Endothelial cell of umbilical vein (primary cell): ENCODE results near the gene PLP2. TPM values are rescaled to one million over a fixed set of nuclear protein-coding genes. Genes with fewer than 3 reads are reported as not detected.
"Not testable (repeated sequence)": the region's sequence is repeated elsewhere in the genome, so short reads cannot be mapped to it uniquely, and the experiment has no call there.

Source experiments
- BruUV-seq: library from RNA; stranded (reverse); fragments of 400-500 nt; replicated peaks from 2 replicates; lab custom pipeline; 2021; lab: Mats Ljungman, UMichigan
- CTCF ChIA-PET: fragments of 300-600, 350-600 bp; sonication (Branson Sonifier 250); formaldehyde crosslinking; loops from one replicate; lab custom pipeline; 2021; ENCODE audit warnings: antibody characterized with exemption, inconsistent platforms; lab: Charles Lee
- POLR2A ChIA-PET: fragments of 300-600, 350-600 bp; sonication (Branson Sonifier 250); formaldehyde crosslinking; loops from one replicate; lab custom pipeline; 2021; ENCODE audit warnings: antibody characterized with exemption, inconsistent platforms; lab: Charles Lee
- DNase-seq: peaks from one replicate; pipeline ENCODE4 v3.0.0-alpha.2; 2011; ENCODE audit warnings: low read depth, low spot score
- FAIRE-seq: peaks from 2 replicates; lab custom pipeline; 2011; peaks lifted over from hg19 to GRCh38; lab: Jason Lieb, UNC
- H2AFZ ChIP-seq: 2 replicates; pipeline ENCODE4 v1.6.0; 2012; ENCODE audit warnings: low read depth, low read length, control low read depth, inconsistent platforms
- H3K27ac ChIP-seq: 2 replicates; pipeline ENCODE4 v1.5.1; 2011; ENCODE audit warnings: low read depth, mild to moderate bottlenecking, control low read depth, low read length, moderate library complexity; ENCODE audit not compliant: insufficient read depth
- H3K27me3 ChIP-seq, 2 experiments: 2 replicates each; pipeline versions ENCODE4 v1.6.0 to v1.6.1; 2011; ENCODE audit warnings: low read length in 2 of 2, mixed read lengths in 1 of 2; ENCODE audit not compliant: control insufficient read depth in 2 of 2, insufficient read depth in 2 of 2
- H3K36me3 ChIP-seq, 2 experiments: 2 replicates in 1 of 2; 3 replicates in 1 of 2; pipeline ENCODE4 v1.5.1; 2011; ENCODE audit warnings: low read length in 2 of 2, mild to moderate bottlenecking in 1 of 2, moderate library complexity in 1 of 2; ENCODE audit not compliant: control insufficient read depth in 2 of 2, insufficient read depth in 2 of 2; ENCODE audit errors: extremely low read depth in 1 of 2
- H3K4me1 ChIP-seq: 3 replicates; pipeline ENCODE4 v1.5.1; 2011; ENCODE audit warnings: mild to moderate bottlenecking, low read length; ENCODE audit not compliant: control insufficient read depth, insufficient read depth; ENCODE audit errors: extremely low read depth
- H3K4me2 ChIP-seq: 2 replicates; pipeline ENCODE4 v1.6.1; 2011; ENCODE audit warnings: low read length, control low read depth, mixed read lengths; ENCODE audit not compliant: insufficient read depth
- H3K4me3 ChIP-seq, 3 experiments: fragments of 200-600 bp in 1 of 3; sonication (generic), shearing (Covaris generic) in 1 of 3; replicated peaks in 1 of 3; 2 replicates each; pipeline ENCODE4 v1.5.1; 2011 to 2016; ENCODE audit warnings: control low read depth in 3 of 3, low read length in 3 of 3, mild to moderate bottlenecking in 2 of 3, inconsistent platforms in 1 of 3, low read depth in 1 of 3, moderate library complexity in 1 of 3; ENCODE audit not compliant: insufficient read depth in 1 of 3
- H3K79me2 ChIP-seq: 2 replicates; pipeline ENCODE4 v1.6.0; 2012; ENCODE audit warnings: low read length, inconsistent platforms; ENCODE audit not compliant: control insufficient read depth, insufficient read depth
- H3K9ac ChIP-seq: replicated peaks from 2 replicates; pipeline ENCODE3; 2011; ENCODE audit warnings: low read length, control low read depth; ENCODE audit not compliant: insufficient read depth; ENCODE audit errors: extremely low read depth
- H3K9me1 ChIP-seq: replicated peaks from 3 replicates; pipeline ENCODE4 v1.6.0; 2011; ENCODE audit warnings: mild to moderate bottlenecking, low read length; ENCODE audit not compliant: control insufficient read depth, insufficient read depth; ENCODE audit errors: extremely low read depth
- H3K9me3 ChIP-seq: replicated peaks from 2 replicates; pipeline ENCODE4 v1.5.1; 2012; ENCODE audit warnings: low read length, inconsistent platforms; ENCODE audit not compliant: control insufficient read depth, insufficient read depth
- H4K20me1 ChIP-seq: replicated peaks from 2 replicates; pipeline ENCODE3; 2011; ENCODE audit warnings: mild to moderate bottlenecking, low read length; ENCODE audit not compliant: control insufficient read depth, insufficient read depth; ENCODE audit errors: extremely low read depth
- CTCF ChIP-seq, 2 donors: IDR thresholded peaks; 1 replicate in 1 of 2; 2 replicates in 1 of 2; pipeline ENCODE4 v1.5.1; 2011; ENCODE audit warnings: low read length in 2 of 2, mild to moderate bottlenecking in 2 of 2, moderate library complexity in 2 of 2, control low read depth in 1 of 2, inconsistent platforms in 1 of 2, low read depth in 1 of 2; ENCODE audit not compliant: insufficient read depth in 1 of 2; ENCODE audit errors: extremely low read depth in 1 of 2
- EZH2 ChIP-seq: IDR thresholded peaks from 2 replicates; pipeline ENCODE4 v1.6.1; 2012; ENCODE audit warnings: borderline replicate concordance, low read depth, mild to moderate bottlenecking, moderate library complexity, low read length, inconsistent platforms; ENCODE audit not compliant: severe bottlenecking
- FOS ChIP-seq: IDR thresholded peaks from 2 replicates; pipeline ENCODE4 v1.6.1; 2011; ENCODE audit warnings: mild to moderate bottlenecking, low read length, moderate library complexity, borderline replicate concordance; ENCODE audit not compliant: insufficient read depth
- GATA2 ChIP-seq: IDR thresholded peaks from 2 replicates; pipeline ENCODE4 v1.7.0; 2011; ENCODE audit warnings: low read depth, mild to moderate bottlenecking, moderate library complexity, mixed read lengths, low read length; ENCODE audit not compliant: insufficient read length, insufficient read depth
- JUN ChIP-seq: IDR thresholded peaks from 2 replicates; pipeline ENCODE4 v1.6.1; 2011; ENCODE audit warnings: borderline replicate concordance, low read depth; ENCODE audit not compliant: insufficient read length, insufficient read depth
- MAX ChIP-seq: IDR thresholded peaks from 2 replicates; pipeline ENCODE4 v1.6.1; 2011; ENCODE audit not compliant: insufficient read depth, insufficient read length
- MYC ChIP-seq: IDR thresholded peaks from one replicate; pipeline ENCODE4 v1.6.1; 2011; ENCODE audit warnings: mild to moderate bottlenecking, low read depth, low read length
- POLR2A ChIP-seq: IDR thresholded peaks from 2 replicates; pipeline ENCODE4 v1.6.1; 2012; ENCODE audit warnings: low read depth, mild to moderate bottlenecking, control low read depth, low read length
- POLR2AphosphoS5 ChIP-seq: IDR thresholded peaks from 2 replicates; pipeline ENCODE4 v1.6.1; 2012; ENCODE audit warnings: low read depth, mild to moderate bottlenecking, control low read depth, low read length, moderate library complexity; ENCODE audit not compliant: insufficient read depth
- dilution Hi-C: fragments of 300-500 bp; cut with MboI; formaldehyde crosslinking; loops from one replicate; pipeline ENCODE4 v1.15.0; 2019; ENCODE audit warnings: low sequenced_read_pairs; ENCODE audit not compliant: extremely low pct_ligation_motif_present
- intact Hi-C: fragments of 100-400 bp; cut with micrococcal nuclease; formaldehyde crosslinking; loops from one replicate; pipeline ENCODE4 v1.10.0; 2022
- polyA plus RNA-seq, 4 experiments: library from polyadenylated mRNA; depleted of rRNA in 3 of 4; stranded (reverse) in 3 of 4; unstranded in 1 of 4; fragments of >200 nt; gene quantifications; 2 replicates each; pipeline versions ENCODE4 v1.2.1 to v1.2.3, GENCODE V29; 2011 to 2012; ENCODE audit warnings: missing spikeins in 1 of 4
- total RNA-seq: library from RNA; stranded (reverse); gene quantifications from 2 replicates; pipeline ENCODE4 v1.2.3, GENCODE V29; 2021

Gene PLP2
- total and polyA plus RNA-seq, 2 donors (not counting 3 experiments of a cell fraction or from before 2014, with no cell fraction given), result 153 to 277 TPM

- peak overlapping the region in 1 of 3 experiments; percentile 95 for H3K4me3 ChIP-seq
- no peaks in the 10 kb centered on the region for H3K27me3 ChIP-seq
- peak overlapping the region; percentile 45 for H3K4me2 ChIP-seq
- peak overlapping the region; percentile 93 for H3K9ac ChIP-seq
- no peak overlapping the region for H3K27ac ChIP-seq
- no peak overlapping the region for H2AFZ ChIP-seq
- TF ChIP-seq CTCF (IDR thresholded peaks at IDR 0.05; ENCODE audit: extremely low read depth in 1 of 2, insufficient read depth in 1 of 2, low read depth in 1 of 2, low read length in 2 of 2), result no peak
- no peak for TF ChIP-seq POLR2A
- no peak for TF ChIP-seq EZH2
- no peak for TF ChIP-seq JUN
- TF ChIP-seq POLR2AphosphoS5, result no peak
- TF ChIP-seq MAX, result no peak
- no peak for TF ChIP-seq MYC
- no peak for TF ChIP-seq GATA2
- no peak for TF ChIP-seq FOS
- dilution Hi-C loops (no loop called here), intact Hi-C loops (no loop called here)
- peaks cover 0 to 8% of the 10 kb centered on the region in 2 experiments for H3K36me3 ChIP-seq
- DNase-seq (no peak), FAIRE-seq (no peak)
- POLR2A ChIA-PET, result no interaction called here
- CTCF ChIA-PET, result no interaction called here
- peaks cover 5% of the 10 kb centered on the region for H3K4me1 ChIP-seq
- H3K9me1 ChIP-seq, result no peaks in the 10 kb centered on the region
- BruUV-seq, result no TSS peak
- no peaks in the 10 kb centered on the region for H3K9me3 ChIP-seq
- no peaks in the 10 kb centered on the region for H4K20me1 ChIP-seq
- H3K79me2 ChIP-seq, result peaks cover 15% of the 10 kb centered on the region
Measured at GRCh38 chrX:49122499-49122898, 49.2 kb upstream of the PLP2 start.

DNA sequence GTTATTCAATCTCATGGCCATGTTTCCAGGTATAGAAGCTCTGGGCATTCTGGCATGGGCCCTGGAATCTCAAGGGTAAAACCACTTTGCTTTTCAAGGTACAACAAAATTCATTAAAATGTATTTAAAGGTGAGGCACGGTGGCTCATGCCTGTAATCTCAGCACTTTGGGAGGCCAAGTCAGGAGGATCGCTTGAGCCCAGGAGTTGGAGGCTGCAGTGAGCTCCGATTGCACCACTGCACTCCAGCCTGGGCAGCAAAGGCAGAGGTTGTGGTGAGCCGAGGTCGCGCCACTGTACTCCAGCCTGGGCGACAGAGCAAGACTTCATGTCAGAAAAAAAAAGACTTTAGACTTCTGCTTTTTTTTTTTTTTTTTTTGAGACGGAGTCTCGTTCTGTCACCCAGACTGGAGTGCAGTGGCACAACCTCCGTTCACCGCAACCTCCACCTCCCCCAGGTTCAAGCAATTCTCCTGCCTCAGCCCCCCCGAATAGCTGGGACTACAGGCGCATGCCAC, 43.9 kb upstream of the PLP2 start:
- H4K20me1 ChIP-seq, H3K27ac ChIP-seq, H3K79me2 ChIP-seq, H2AFZ ChIP-seq, H3K4me2 ChIP-seq, POLR2A ChIA-PET, intact Hi-C loops, H3K9me3 ChIP-seq, H3K4me1 ChIP-seq, H3K4me3 ChIP-seq, H3K9ac ChIP-seq, CTCF ChIA-PET, H3K27me3 ChIP-seq, H3K36me3 ChIP-seq, DNase-seq, dilution Hi-C loops, BruUV-seq, H3K9me1 ChIP-seq: not testable (repeated sequence)
- FAIRE-seq, result peak; percentile 31
